ENCODE measurements around the gene KIAA0930. TPM values are rescaled to one million over a fixed set of nuclear protein-coding genes. Genes with fewer than 3 reads are reported as not detected.

Gene KIAA0930
- total RNA-seq, 2 experiments from 2014 or later = 13.3 to 17.8 TPM

DNA sequence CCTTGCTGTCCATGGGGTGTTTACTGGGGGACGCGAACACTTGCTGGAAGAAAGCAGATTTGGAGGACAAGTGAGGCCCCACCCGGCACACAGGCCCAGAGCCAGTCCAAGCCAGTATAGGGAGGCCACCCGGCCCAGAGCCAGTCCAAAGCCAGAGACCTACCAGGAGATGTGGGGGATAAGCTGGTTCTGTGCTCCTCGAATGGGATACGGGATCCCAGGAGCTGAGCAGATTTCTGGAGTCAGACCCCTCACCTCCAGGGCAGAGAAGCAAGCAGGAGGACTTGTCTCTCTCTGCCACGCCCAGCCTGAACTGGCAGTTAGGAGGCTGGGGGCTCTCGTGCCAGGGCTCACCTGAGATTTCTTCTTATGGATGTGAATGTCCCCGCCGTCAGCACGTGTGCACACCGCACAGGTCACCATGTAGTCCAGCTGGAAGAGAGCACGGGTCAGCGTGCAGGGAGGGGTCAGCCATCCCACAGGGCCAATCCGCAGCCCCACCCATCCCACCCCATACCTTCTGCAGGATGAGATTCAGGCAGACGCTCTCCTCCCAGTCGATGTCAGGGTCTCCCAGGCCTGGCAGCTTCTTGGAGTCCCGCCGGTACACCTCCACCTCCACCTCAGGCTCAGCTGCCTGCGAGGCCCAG lies 35.3 kb downstream of the KIAA0930 start:
- H3K4me3 Mint-ChIP-seq = no peak overlapping the region
- H3K9me3 Mint-ChIP-seq = no peaks in the 10 kb centered on the region
- CTCF ChIA-PET = interaction anchor here (1.4 kb wide), 1 partner anchor 21 kb away, joined by 6 read pairs; no protein-coding TSS in a partner anchor
- POLR2A ChIA-PET = no interaction called here
- no peaks in the 10 kb centered on the region for H3K27me3 Mint-ChIP-seq
- peak overlapping the region; percentile 54 for H3K27ac Mint-ChIP-seq
- DNase-seq = no peak
- H3K4me1 Mint-ChIP-seq = no peaks in the 10 kb centered on the region
- no peaks in the 10 kb centered on the region for H3K36me3 Mint-ChIP-seq (ENCODE audit: low read depth)

- no peak overlapping the region for H3K4me3 Mint-ChIP-seq
- no peaks in the 10 kb centered on the region for H3K4me1 Mint-ChIP-seq
- ChIA-PET POLR2A (no interaction called here), CTCF (no interaction called here)
- H3K9me3 Mint-ChIP-seq = no peaks in the 10 kb centered on the region
- DNase-seq = no peak
- H3K27me3 Mint-ChIP-seq = no peaks in the 10 kb centered on the region
- H3K27ac Mint-ChIP-seq = no peak overlapping the region
- no peaks in the 10 kb centered on the region for H3K36me3 Mint-ChIP-seq (ENCODE audit: low read depth)
These were observed 35.9 kb downstream of the KIAA0930 start for GRCh38 chr22:45204819-45205218.

GRCh38 chr22:45204241-45204640 lies 36.5 kb downstream of the KIAA0930 start:
- no peaks in the 10 kb centered on the region for H3K4me1 Mint-ChIP-seq
- POLR2A ChIA-PET = no interaction called here

DNA sequence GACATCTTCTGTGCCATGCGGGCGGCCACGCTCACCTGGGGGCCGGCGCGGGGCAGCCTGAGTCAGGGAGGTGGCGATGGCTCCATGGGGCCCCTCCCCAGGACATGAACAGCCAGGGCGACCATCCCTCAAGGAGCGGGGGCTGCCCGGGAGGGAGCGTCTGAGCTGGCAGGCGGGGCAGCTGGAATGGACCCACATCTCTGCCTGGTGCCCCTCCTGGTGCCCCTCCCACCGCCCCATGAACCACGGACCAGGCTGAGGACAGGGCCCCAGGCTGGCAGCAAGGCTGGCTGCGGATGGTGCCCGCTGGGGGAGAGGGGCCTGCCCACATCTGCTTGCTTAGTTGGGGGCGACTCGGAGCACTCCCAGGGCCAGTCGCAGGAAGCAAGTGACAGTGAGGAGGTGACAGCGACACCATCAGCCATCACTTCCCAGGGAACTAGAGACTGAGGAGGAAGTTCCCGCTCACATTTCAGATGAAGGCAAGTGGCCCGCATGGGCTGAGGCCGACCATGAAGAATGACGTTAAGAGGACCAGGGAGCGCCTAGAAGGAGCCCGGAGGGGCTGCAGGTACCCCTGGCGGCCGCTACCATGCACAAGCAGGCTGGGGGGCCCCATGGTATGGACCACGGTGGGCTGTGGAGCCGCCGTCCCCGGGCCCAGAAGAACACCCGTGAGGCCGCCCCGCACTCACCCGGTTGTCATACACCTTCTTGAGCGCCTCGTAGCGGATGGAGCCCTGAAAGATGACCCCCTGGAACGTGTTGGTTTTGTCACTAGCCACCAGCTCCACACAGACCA lies 37.3 kb downstream of the KIAA0930 start:
- Mint-ChIP-seq H3K27me3 (no peaks in the 10 kb centered on the region), H3K36me3 (ENCODE audit: low read depth) (no peaks in the 10 kb centered on the region), H3K9me3 (no peaks in the 10 kb centered on the region), H3K4me1 (no peaks in the 10 kb centered on the region), H3K4me3 (no peak overlapping the region), H3K27ac (no peak overlapping the region)
- CTCF ChIA-PET = no interaction called here
- POLR2A ChIA-PET = no interaction called here
- DNase-seq = no peak

More at GRCh38 chr22:45204241-45204640, 36.5 kb downstream of the KIAA0930 start:
- H3K27me3 Mint-ChIP-seq = no peaks in the 10 kb centered on the region
- H3K27ac Mint-ChIP-seq = no peak overlapping the region
- H3K36me3 Mint-ChIP-seq (ENCODE audit: low read depth) = no peaks in the 10 kb centered on the region
- CTCF ChIA-PET = no interaction called here
- no peak for DNase-seq
- no peak overlapping the region for H3K4me3 Mint-ChIP-seq
- no peaks in the 10 kb centered on the region for H3K9me3 Mint-ChIP-seq

DNA sequence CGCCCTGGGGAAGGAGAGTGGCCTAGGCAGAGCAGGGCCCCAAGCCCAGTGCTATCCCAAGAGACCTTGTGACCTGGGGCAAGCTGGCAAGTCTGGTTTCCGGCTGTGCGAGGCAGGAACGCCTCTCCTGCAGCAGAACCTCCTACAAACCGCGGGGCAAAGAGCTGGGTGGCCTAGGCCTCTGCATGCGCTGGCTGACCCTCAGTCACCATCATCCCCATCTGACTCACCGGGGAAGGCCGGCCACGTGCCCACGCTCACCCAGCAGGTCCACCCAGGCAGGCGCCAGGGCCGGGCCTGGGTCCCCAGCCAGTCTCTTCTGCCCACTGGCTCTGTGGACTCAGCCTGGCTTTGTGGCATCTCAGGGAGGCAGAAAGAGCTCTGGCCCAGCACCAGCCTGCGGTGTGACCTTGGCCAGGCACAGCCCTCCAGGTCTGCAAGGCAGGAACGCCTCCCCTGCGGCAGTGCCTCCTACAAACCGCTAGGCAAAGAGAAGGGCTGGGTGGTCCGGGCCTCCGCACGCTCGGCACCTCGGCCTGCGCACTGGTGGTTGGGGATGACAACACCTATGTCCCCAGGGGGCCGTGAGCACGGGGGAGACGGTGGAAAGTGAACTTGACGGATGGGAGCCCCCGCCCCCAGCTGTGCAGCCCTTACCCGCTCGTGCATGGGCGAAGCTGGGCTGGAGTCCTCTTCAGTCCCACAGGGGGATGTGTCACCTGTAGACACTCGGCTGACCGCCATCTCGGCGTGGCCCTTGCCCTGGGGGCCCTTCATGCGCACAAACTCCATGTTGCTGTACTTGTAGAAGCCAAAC lies 38.2 kb downstream of the KIAA0930 start:
- POLR2A ChIA-PET = no interaction called here
- H3K27me3 Mint-ChIP-seq = no peaks in the 10 kb centered on the region
- H3K4me1 Mint-ChIP-seq = no peaks in the 10 kb centered on the region
- no peak for DNase-seq
- CTCF ChIA-PET = no interaction called here
- H3K4me3 Mint-ChIP-seq = no peak overlapping the region
- H3K9me3 Mint-ChIP-seq = no peaks in the 10 kb centered on the region
- H3K36me3 Mint-ChIP-seq (ENCODE audit: low read depth) = no peaks in the 10 kb centered on the region
- H3K27ac Mint-ChIP-seq = no peak overlapping the region

DNA sequence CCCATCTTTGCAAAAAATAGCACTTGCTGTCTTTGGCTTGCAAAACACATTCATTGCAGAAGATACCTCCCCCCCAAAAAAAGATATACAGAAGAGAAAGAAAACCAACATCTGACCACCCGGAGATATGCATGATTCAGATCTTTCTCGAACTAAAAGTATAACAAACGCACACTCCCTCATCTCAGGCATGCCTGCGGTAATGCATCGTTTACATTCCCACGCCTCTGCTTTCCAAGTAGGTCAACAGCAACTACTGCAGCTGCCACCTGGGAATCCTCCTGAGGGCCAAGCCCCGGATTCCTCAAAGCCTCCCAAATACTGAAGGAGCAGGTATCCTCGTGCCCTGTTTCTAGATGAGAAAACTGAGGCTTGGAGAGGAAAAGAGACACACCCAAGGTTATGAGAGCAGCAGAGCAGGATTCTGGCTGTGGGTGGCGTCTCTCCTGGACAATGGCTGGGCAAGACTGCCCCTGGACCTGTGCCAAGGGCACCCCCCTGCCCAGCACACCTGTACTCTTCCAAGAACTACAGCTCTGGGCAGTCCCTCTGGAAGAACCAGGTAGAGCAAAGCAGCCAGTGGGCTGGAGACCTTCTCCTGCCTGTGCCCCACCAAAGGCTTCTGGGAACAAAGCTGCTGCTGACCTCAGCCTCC lies 38.9 kb downstream of the KIAA0930 start:
- no peak for DNase-seq
- Mint-ChIP-seq H3K4me1 (no peaks in the 10 kb centered on the region), H3K27ac (peak overlapping the region; percentile 3), H3K4me3 (no peak overlapping the region), H3K9me3 (no peaks in the 10 kb centered on the region), H3K36me3 (ENCODE audit: low read depth) (no peaks in the 10 kb centered on the region), H3K27me3 (no peaks in the 10 kb centered on the region)
- ChIA-PET CTCF (no interaction called here), POLR2A (no interaction called here)

GRCh38 chr22:45200860-45201511 lies 39.7 kb downstream of the KIAA0930 start:
- Mint-ChIP-seq H3K9me3 (no peaks in the 10 kb centered on the region), H3K27me3 (no peaks in the 10 kb centered on the region), H3K27ac (no peak overlapping the region), H3K36me3 (ENCODE audit: low read depth) (no peaks in the 10 kb centered on the region), H3K4me3 (no peak overlapping the region), H3K4me1 (no peaks in the 10 kb centered on the region)
- POLR2A ChIA-PET = no interaction called here
- no peak for DNase-seq
- CTCF ChIA-PET = interaction anchor here (0.6 to 1.0 kb wide), 2 partner anchors 9 to 16 kb away, joined by 3 read pairs; no protein-coding TSS in a partner anchor

- Mint-ChIP-seq H3K36me3 (ENCODE audit: low read depth) (no peaks in the 10 kb centered on the region), H3K27me3 (no peaks in the 10 kb centered on the region), H3K4me3 (no peak overlapping the region), H3K27ac (no peak overlapping the region), H3K4me1 (no peaks in the 10 kb centered on the region), H3K9me3 (no peaks in the 10 kb centered on the region)
- no peak for DNase-seq
- CTCF ChIA-PET = interaction anchor here (1.0 kb wide), 1 partner anchor 9 kb away, joined by 3 read pairs; no protein-coding TSS in a partner anchor
- POLR2A ChIA-PET = no interaction called here
These were observed 40.5 kb downstream of the KIAA0930 start for GRCh38 chr22:45200230-45200629.

- no peaks in the 10 kb centered on the region for H3K4me1 Mint-ChIP-seq
- no peak overlapping the region for H3K27ac Mint-ChIP-seq
- no peaks in the 10 kb centered on the region for H3K27me3 Mint-ChIP-seq
- no peaks in the 10 kb centered on the region for H3K9me3 Mint-ChIP-seq
- ChIA-PET CTCF (interaction anchor here (0.6 kb wide), 1 partner anchor 47 kb away, joined by 4 read pairs; no protein-coding TSS in a partner anchor), POLR2A (no interaction called here)
- no peak for DNase-seq
- no peaks in the 10 kb centered on the region for H3K36me3 Mint-ChIP-seq (ENCODE audit: low read depth)
- H3K4me3 Mint-ChIP-seq = no peak overlapping the region
These were observed 41.0 kb downstream of the KIAA0930 start for GRCh38 chr22:45199723-45200122.

GRCh38 chr22:45198463-45198795 lies 42.3 kb downstream of the KIAA0930 start:
- no peaks in the 10 kb centered on the region for H3K27me3 Mint-ChIP-seq
- CTCF ChIA-PET = interaction anchor here (1.2 kb wide), 1 partner anchor 19 kb away, joined by 3 read pairs; no protein-coding TSS in a partner anchor
- no peaks in the 10 kb centered on the region for H3K4me1 Mint-ChIP-seq
- no peaks in the 10 kb centered on the region for H3K36me3 Mint-ChIP-seq (ENCODE audit: low read depth)
- DNase-seq = no peak
- H3K4me3 Mint-ChIP-seq = no peak overlapping the region
- H3K27ac Mint-ChIP-seq = no peak overlapping the region
- no peaks in the 10 kb centered on the region for H3K9me3 Mint-ChIP-seq
- POLR2A ChIA-PET = no interaction called here

DNA sequence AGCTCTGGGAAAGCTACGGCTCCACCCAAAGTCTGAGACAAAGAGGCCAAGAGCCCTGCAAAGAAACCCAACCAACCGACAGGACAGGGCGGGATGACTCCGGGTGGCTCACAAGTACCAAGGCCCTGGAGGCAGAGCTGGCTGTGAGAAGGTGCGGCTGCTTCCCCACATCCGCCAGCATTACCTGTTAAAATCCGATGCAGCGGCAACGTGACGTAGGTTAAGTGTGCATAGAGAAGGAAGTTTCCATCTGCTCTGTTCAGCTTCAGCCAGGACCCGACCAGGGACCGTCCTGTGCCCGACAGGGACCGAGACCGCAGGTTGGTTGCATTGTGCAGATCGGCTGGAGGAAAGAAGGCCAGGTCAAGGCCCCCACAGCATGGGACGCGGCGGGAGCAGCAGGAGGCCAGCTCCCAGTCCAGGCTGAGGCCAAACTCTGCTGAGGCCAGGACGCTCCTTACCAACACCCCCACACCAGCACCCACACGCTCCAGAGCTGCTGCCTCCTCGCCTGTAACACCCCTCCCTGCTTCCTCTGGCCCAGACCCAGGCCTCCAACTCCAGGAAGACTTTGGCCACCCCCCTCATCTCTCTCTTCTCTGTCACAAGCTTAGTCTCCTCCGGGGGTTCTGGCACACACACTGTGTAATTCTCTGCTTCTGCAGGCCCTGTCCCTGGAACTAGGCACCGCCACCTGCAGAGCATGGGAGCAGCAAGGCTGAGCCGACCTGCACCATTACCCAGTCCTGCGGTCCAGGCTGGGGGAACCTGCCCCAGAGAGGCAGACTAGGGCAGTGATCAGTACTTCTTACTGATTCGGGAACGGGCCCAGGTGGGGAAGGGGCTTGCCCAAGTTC lies 42.9 kb downstream of the KIAA0930 start:
- H3K36me3 Mint-ChIP-seq (ENCODE audit: low read depth) = no peaks in the 10 kb centered on the region
- DNase-seq = no peak
- no peak overlapping the region for H3K4me3 Mint-ChIP-seq
- no peak overlapping the region for H3K27ac Mint-ChIP-seq
- no peaks in the 10 kb centered on the region for H3K9me3 Mint-ChIP-seq
- H3K27me3 Mint-ChIP-seq = no peaks in the 10 kb centered on the region
- CTCF ChIA-PET = interaction anchor here (1.2 kb wide), 1 partner anchor 20 kb away, joined by 3 read pairs; no protein-coding TSS in a partner anchor
- no peaks in the 10 kb centered on the region for H3K4me1 Mint-ChIP-seq
- POLR2A ChIA-PET = no interaction called here

Measured in activated CD4-positive, alpha-beta T cell treated with anti-CD3 and anti-CD28 coated beads, Interleukin-2, amount 10 ng/mL, durations not matched to agents 7 days and 5 days (primary cell).